ENCODE results near the gene IGF2BP2.

- TF ChIP-seq POLR2A (IDR thresholded peaks at IDR 0.05; ENCODE audit: extremely low read depth, insufficient read length) (no peak), CTCF (IDR thresholded peaks at IDR 0.05; ENCODE audit: low read depth, low read length) (no peak)
Measured at GRCh38 chr3:185739264-185739701, 85.6 kb downstream of the IGF2BP2 start.
